NCI-H1417 (cell line): ENCODE measurements around the gene PNO1.
"Not testable (repeated sequence)": the region's sequence is repeated elsewhere in the genome, so short reads cannot be mapped to it uniquely, and the experiment has no call there.

Experiments
- DNase-seq, 3 experiments: peaks; one replicate each; lab custom pipeline; 2025; lab: John Stamatoyannopoulos, UW

Gene PNO1

DNA sequence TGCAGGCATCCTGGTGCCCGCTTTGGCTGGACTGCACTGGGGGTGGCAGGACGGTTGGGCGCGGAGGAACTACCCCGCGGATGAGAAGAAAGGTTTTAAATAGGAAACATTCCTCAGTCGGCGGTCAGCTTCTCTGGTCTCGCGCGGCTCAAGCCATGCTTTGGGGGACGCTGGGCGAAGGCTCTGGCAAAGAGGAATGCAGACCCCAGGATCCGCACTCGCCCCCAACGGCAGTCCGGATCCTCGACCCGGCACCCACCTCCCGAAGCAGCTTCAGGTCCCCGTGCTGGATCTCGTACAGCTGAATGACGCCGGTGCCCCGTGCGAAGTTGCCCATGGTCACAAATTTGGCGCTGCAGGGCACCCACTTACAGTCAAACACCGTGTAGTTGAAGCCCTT lies 686 bp upstream of the PNO1 start:
- no peak for DNase-seq

DNA sequence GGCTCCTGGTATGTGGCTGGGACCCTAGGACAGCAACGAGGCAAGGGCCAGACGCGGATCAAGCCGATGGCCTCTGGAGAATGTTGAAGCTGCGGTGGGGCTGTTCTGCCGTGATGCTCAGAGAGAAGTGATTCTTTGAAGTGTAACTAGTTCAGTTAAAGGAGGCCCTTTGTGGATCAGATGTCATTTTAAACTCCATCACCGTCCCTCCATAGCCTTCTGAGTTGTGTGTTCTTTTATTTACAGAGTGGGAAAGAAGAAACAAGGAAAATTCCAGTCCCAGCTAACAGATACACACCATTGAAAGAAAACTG lies 403 bp downstream of the PNO1 start:
- no peak for DNase-seq

DNA sequence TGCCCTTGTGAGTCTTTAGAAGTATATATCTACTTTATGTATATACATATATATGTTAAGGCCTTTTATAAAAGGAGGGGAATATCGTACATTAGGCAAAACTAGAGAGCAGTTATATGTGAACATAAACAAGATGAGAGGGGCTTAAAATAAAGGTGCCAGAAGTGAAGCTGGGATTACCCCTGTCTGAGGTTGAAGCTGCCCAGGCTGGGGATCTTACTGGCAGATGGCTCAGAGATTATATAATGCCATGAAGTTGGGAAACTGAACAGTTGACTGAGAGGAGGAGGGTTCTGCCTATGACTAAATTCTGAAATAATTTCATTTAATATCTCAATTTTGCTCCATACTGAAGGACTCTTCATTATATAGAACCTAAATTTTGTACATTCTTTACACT lies 6.0 kb downstream of the PNO1 start:
- DNase-seq: no peak

DNA sequence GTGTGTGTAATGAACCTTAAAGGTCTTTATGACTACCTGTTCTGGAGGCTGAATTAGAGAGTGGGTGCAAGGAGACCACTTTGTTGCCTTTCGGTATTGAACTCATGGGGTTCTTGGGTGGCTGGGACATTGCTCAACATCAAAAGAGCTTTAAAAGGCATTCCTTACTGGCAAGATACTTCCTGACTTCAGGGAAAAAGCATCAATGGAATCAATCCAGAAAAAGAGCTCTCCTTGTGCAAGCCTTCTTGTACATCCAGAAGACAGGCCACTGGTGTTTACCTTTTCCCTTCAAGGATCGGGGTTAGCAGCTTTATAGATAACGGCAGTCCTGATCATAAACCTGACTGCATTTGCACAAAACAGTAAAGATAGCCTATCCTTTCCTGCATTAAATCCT lies 9.5 kb downstream of the PNO1 start:
- DNase-seq: no peak

DNA sequence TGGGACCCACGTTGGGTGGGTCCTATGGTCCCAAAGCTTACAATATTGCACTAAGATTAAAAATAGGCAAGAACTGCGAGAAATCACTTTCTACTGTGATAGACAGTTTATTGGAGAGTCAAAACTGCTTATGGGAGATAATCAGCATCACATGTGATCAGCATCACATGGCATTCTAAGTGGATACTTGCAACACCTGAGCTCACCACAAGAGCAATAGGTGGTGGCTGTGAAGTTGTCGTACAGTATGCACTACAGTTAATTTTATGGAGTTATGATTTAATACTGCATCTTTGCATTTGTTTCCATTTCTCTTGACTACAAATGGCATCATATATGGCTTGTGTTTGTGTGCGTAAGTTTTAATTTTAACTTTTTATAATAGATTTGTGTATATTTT lies 11.6 kb downstream of the PNO1 start:
- no peak for DNase-seq

DNA sequence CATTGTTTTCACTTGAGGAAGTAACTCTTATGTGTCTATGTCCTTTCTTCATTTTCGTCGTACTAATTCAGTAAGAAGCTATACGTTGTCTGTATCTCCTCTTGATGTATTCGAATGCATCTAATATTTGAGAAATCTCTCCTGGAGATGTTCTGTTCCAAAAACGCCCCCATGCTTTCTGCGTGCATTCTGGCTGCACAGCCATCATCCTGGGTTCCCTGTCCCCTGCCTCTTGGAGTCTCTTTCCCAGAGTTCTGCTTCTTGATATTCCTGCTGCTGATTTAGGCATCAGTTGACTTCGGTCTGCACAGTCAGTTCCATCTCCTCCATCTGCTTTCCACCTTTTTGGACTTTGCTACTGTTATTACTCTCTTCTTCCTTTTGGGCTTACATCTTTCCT lies 13.5 kb downstream of the PNO1 start:
- no peak for DNase-seq

DNA sequence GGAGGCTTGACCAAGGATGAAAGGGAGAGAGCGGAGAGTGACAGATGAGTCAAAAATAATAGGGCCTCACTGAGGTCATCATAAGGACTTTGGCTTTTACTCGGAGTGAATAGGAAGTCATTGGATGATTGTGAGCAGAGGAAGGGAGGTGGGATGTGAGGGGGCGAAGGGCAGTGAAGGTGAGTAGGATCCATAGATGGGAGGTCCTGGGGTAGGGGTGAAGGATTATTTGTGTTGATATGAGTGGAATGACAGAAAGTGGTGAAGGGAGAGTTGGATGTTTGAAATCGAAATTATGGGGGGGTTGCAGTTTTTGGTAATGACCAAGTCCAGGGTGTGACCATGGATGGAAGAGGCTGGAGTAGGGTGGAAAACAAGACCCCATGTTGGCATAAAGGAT lies 14.0 kb downstream of the PNO1 start:
- no peak for DNase-seq

DNA sequence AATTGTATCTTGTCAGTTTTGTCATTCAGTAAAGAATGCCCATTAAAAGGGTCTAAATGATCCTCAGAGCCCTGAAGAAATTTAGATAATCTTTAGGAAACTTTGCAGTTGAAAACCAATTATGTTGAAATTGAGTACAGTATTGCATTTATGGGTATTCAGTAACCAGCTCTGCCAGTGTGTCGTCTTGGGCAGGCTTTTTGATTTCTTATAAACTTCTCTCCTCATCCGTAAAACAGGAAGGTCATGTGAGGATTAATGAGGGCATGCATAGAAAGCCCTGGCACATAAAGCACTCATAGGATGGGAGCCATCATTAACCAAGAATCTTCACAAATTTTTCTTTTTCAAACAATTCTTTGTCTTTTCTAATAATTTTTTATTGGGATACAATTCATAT lies 14.8 kb downstream of the PNO1 start:
- DNase-seq: no peak

DNA sequence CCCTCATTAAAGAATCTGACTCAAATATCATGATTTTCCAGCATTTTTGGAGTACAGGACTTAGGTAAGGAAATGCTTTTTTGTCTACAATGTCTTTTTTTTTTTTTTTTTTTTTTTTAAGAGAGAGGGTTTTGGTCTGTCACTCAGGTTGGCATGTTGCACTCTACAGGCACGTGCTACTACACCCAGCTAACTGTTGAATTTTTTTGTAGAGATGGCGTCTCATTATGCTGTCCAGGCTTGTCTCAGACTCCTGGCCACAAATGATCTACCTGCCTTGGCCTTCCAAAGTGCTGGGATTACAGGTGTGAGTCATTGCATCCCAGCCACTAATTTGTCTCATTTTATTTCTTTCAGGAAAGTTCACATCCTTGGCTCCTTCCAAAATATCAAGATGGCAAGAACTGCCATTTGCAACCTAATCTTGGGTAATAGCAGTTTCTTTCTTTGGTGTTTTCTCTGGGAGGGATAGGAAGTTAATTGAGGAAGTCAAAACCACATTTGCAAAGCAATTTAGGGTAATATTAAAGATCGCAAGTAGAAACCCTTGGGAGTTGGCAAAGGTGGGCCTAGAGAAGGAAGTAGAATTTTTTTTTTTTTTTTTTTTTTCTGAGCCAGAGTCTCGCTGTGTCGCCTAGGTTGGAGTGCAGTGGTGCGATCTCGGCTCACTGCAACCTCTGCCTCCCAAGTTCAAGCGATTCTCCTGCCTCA lies 15.5 kb downstream of the PNO1 start:
- DNase-seq: no peak

DNA sequence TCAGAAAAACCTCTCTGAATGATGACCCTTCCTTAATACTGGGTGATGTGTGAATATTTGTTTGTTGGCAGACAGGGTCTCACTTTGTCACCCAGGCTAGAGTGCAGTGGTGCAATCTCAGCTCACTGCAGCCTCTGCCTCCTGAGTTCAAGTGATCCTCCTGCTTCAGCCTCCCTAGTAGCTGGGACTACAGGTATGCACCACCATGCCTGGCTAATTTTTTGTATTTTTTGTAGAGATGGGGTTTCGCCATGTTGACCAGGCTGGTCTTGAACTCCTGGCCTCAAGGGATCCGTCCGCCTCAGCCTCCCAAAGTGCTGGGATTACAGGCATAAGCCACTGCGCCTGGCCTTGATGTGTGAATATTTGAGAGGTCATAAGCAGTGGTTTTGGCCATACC lies 17.5 kb downstream of the PNO1 start:
- not testable (repeated sequence) for DNase-seq

DNA sequence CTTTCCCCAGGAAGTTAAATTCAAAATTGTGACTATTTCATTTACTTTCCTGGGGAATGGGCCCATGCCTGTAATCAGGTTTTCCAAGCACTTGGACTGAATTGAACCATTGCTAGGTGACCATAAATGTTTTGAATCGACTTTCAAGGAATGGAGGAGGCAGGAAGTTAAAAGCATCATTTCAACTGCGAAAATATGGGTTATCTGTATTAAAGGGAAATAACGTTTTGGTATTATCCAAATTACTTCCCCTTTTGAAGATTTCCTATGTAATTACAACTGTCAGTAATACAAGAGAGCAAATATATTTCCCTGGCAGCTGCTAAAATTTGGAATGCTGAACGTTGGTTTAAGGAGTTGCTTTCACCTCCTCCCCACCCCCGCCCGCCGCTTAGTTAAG lies 19.0 kb downstream of the PNO1 start:
- no peak for DNase-seq

DNA sequence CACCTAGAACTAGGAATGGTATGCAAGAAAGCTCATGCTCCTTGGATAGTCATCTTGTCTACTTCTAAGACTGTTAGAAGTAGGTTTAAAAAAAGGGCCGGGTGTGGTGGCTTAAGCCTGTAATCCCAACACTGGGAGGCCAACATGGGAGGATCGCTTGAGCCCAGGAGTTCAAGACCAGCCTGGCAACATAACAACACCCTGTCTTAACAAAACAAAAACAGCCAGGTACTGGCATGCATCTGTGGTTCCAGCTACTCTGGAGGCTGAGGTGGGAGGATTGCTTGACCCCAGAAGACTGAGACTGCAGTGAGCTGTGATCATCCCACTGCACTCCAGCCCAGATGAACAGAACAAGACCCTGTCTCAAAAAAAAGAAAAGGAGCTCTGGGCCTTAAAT lies 19.9 kb downstream of the PNO1 start:
- DNase-seq: no peak

DNA sequence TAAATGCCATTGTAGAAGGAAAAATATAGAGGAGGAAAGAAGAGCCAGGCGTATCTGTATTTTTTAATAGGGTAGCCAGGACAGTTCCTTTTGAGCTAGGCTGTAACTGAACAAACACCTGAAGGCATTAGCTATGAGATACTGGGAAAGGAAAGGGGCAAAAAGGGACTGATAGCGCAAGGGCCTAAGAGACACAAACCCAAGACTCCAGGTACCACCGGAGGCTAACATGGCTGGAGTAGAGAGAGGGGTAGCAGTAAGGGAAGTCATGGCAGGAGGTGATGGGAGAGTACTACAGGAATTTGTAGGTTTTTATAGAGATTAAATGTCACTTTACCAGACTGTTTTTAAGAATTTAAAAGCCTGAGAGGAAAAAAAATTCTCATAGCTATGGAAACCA lies 20.7 kb downstream of the PNO1 start:
- DNase-seq: no peak

DNA sequence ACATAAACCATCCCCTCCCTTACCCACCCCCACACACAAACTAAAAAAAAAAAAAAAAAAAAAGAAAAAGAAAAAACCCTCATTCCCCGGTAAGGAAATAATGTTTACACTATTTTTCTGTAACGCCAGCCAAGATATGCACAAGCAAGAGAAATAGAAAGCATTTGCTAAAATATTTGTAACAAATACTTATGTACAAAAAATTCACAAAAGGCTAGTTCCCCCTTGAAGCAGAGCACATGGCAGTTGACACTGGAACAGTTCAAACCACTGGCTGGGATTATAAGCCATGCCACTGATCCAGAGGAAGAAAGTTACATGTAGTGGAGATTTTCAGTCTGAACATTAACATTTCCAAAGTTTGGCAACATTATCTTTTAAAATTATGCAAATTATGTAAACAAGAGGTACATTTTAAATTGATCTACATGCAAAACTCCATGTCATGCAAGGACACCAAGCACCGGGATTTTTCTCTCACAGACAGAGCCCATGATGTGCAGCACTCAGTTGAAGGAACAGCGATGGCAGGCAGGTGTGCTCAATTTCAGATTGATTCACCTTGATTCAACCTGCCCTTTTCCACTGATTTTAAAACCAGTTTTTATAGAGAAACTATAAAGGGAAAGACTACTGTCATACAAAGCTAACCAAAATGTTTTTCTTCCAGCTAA lies 21.4 kb downstream of the PNO1 start:
- DNase-seq: no peak

DNA sequence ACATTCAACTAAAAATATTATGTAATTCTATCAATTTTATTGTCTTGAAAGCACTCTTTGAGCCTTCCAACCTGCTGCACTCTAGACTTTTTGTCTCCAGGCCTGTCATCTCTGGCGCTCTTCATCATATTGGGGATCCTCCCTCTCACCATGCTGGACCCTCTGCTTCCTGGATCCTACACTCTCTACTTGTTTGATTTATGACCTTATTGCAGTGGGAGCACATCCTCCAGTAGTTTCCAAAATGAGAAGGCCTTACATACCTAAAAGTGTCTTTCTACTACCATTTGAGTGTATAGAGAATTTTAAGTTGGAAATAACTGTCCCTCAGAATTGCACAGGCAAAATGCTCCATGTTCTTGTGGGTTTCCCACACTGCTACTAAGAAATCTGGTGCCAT lies 25.2 kb downstream of the PNO1 start:
- DNase-seq: peak in 1 of 3 experiments; percentile 37

DNA sequence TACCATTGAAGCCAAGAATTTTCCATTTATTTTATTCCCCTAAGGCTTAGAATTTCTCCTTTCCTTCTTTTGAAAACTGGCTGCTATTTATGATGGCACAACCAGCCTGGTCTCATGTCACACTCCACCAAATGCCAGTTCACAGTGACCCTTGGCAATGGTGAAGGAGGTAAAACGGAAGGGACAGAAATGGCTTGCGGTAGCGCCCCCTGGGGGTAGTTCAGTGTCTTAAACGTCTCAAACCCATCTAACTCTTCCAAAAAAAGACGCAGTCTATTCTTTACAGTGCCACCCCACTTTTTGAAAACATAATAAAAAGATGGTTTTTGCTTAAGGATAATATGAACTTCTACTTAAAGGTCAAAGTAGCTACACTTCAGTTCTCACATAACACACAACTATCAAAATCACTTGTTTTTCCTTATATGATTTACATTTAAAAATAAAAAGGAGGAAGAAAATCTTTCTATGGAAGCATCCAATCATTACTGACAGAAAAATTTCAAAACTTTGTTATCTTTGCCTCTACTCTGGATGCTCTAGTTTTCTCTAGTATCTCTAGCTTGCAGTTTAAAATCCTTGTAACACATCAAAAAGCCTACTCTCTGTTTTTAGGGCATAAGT lies 28.0 kb downstream of the PNO1 start:
- peak in 2 of 3 experiments; percentile 6 to 52 for DNase-seq

DNA sequence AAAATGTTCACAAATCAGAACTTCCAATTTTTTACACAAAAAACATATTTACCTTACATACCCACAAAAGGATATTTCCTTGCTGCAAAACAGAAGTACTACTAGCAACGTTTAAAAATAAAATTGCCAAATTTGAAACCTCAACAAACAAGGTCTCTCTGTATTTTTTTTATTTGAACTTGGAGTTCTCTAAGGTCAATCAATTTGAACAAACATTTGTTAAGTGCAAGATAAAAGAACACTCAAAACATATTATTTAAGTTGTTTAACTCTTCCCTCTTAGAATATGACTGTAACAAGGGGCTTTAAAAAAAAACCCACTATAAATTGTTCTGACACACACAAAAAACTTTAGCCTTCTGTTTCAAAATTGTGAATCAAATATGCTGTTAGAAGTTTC lies 29.6 kb downstream of the PNO1 start:
- DNase-seq: no peak

DNA sequence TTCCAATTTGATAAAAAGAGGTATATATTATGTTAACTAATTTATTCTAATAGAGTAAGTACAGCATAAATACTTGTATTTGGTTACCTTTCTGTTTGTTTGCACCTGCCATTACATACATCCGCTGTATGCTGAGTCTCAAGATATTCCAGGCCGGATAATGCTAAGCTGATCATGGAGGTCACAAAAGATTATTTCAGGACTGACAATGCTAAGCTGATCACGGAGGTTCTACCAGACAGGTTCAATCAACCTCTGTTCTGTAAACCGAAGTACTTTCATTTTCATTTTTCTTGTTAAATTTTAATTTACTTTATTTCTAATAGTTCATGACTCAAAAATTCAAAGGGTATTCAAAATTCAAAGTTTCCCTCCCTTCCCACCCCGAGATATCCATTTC lies 31.1 kb downstream of the PNO1 start:
- no peak for DNase-seq

DNA sequence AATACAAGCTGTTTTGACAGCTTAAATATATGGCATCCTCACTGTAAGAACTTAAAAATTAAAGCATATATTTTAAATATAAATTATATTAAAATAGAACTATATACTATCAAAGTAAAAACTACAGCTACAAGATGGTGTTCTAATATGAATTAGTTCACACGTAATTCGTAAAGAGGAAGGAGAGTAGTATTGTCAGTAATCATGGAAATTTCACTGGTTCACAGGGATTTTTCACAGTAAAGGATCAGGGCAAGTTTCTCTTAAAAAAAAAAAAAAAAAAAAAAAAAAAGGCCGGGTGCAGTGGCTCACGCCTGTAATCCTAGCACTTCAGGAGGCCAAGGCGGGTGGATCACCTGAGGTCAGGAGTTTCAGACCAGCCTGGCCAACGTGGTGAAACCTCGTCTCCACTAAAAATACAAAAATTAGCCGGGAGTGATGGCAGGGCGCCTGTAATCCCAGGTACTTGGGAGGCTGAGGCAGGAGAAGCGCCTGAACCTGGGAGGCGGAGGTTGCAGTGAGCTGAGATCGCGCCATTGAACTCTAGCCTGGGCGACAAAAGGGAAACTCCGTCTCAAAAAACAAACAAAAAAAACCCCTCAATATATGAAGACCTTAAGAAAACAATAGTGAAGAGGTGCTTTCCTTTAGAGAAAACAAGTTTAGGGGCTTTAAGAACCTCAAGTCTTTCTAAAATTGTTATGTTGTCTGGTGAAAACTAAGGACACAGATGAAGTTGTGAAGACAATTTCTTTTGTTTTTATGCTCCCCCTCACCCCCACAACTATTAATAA lies 32.5 kb downstream of the PNO1 start:
- DNase-seq: no peak

DNA sequence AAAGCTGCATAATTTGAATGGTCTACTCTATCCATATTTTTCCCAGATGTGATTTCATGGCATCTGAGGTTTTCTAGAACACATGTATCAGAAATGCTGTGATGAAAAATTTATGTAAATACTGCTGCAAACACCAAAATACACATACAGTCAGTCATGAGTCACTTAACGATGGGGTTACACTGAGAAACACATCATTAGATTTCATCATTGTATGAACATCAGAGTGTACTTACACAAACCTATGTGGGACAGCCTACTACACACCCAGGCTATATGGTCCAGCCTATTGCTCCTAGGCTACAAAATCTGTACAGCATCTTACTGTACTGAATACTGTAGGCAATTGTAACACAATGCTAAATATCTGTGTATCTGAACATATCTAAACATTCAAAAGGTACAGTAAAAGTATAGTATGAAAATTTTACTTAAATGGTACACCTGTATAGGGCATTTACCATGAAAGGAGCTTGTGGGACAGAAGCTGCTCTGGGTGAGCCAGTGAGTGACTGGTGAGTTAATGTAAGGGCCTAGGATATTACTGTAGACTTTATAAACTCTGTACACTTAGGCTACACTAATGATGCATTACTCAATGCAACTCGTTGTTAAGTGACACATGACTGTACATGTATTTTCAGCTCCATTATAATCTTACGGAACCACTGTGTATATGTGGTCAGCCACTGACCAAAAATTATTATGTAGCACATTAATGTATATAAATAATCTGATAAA lies 33.5 kb downstream of the PNO1 start:
- DNase-seq: no peak

DNA sequence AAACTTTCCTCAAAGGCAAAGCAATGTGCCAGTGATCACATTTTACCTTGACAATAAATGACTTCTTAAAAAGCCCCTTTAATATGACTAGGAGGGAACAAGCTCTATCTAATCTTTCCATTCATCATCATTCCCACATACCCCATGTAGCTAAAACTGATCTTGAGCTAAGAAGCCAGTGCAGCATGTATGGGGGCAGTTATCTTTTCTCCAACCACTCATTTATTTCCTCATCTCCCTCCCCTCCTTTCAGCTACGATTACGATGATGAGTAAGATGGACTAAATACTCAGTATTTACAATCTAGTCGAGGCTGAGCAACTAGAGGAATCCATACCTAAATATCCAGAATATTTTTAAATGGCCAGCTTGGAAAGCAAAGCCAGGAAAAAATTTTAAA lies 35.5 kb downstream of the PNO1 start:
- DNase-seq: no peak

DNA sequence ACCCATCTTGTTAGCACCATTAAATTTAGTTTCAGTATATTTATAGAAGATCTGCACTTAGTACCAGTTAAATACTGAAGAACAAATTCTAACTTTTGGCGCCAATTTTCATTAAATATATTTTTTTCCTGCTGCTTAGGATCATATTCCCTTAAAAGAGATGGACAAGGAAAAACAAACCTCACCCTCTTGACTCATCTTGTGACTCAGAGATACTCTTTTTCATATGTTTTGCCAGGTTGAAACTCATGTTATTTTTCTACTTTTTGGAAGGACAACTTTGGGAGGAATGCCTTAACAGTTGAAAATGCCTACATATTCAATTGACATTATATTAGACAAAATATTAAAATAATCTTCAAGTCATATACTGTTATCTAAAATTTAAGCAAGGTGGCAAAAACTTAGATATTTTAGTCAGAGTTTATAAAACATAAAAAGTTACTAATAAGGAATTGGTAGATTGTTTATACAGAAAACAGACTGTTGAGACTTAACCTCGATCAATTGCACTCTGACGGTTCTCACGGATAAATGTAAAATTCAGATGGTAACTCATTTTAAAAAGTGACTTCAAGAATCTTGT lies 36.2 kb downstream of the PNO1 start:
- no peak for DNase-seq
